Endothelial cell of umbilical vein (primary cell): ENCODE results near the gene ADNP.

ENCODE experiments used
- EZH2 ChIP-seq: IDR thresholded peaks from 2 replicates; pipeline ENCODE4 v1.6.1; 2012; ENCODE audit warnings: borderline replicate concordance, low read depth, mild to moderate bottlenecking, moderate library complexity, low read length, inconsistent platforms; ENCODE audit not compliant: severe bottlenecking
- TF ChIP-seq, protein P1 (sequence below), 2 donors: IDR thresholded peaks; 1 replicate in 1 of 2; 2 replicates in 1 of 2; pipeline ENCODE4 v1.5.1; 2011; ENCODE audit warnings: low read length in 2 of 2, mild to moderate bottlenecking in 2 of 2, moderate library complexity in 2 of 2, control low read depth in 1 of 2, inconsistent platforms in 1 of 2, low read depth in 1 of 2; ENCODE audit not compliant: insufficient read depth in 1 of 2; ENCODE audit errors: extremely low read depth in 1 of 2

DNA sequence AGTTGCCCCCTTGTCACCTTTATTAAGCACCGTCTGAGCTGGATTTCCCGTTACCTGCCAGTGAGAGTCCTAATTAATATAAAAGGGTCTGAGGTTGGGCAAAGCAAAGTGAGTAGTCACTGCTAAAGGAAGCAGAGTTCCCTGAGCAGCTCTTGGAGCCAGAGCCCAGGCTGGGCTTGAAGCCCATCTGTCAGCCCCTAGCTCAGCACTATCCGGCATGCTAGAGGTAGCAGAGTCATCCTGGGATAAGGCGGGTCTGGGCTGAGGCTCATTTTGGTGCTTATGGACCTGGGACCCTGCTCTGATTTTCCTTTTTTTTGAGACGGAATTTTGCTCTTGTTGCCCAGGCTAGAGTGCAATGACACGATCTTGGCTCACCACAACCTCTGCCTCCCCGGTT lies 46.2 kb downstream of the ADNP start:
- TF ChIP-seq, protein P1, sequence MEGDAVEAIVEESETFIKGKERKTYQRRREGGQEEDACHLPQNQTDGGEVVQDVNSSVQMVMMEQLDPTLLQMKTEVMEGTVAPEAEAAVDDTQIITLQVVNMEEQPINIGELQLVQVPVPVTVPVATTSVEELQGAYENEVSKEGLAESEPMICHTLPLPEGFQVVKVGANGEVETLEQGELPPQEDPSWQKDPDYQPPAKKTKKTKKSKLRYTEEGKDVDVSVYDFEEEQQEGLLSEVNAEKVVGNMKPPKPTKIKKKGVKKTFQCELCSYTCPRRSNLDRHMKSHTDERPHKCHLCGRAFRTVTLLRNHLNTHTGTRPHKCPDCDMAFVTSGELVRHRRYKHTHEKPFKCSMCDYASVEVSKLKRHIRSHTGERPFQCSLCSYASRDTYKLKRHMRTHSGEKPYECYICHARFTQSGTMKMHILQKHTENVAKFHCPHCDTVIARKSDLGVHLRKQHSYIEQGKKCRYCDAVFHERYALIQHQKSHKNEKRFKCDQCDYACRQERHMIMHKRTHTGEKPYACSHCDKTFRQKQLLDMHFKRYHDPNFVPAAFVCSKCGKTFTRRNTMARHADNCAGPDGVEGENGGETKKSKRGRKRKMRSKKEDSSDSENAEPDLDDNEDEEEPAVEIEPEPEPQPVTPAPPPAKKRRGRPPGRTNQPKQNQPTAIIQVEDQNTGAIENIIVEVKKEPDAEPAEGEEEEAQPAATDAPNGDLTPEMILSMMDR (IDR thresholded peaks at IDR 0.05; ENCODE audit: extremely low read depth in 1 of 2, insufficient read depth in 1 of 2, low read depth in 1 of 2, low read length in 2 of 2) = no peak
- TF ChIP-seq EZH2 = no peak
